Ramos (cell line): ENCODE data around the gene PARL.
"Not testable (repeated sequence)": the region's sequence is repeated elsewhere in the genome, so short reads cannot be mapped to it uniquely, and the experiment has no call there.

Experiments
- in situ Hi-C: fragments of 300-500 bp; cut with MboI; formaldehyde crosslinking; loops from one replicate; pipeline ENCODE4 v1.14.3; 2022; ENCODE audit warnings: low sequenced_read_pairs; ENCODE audit not compliant: unreplicated experiment

PARL gene

GRCh38 chr3:183800243-183800863 lies 84.3 kb downstream of the PARL start:
- in situ Hi-C loops: no loop called here

GRCh38 chr3:183799461-183799860 lies 85.2 kb downstream of the PARL start:
- in situ Hi-C loops: no loop called here

- in situ Hi-C loops: no loop called here
These were observed 86.7 kb downstream of the PARL start for GRCh38 chr3:183797996-183798395.

- in situ Hi-C loops: no loop called here
These were observed 88.3 kb downstream of the PARL start for GRCh38 chr3:183796372-183796771.

- in situ Hi-C loops: no loop called here
These were observed 90.2 kb downstream of the PARL start for GRCh38 chr3:183794452-183794851.

GRCh38 chr3:183792976-183793375 lies 91.7 kb downstream of the PARL start:
- in situ Hi-C loops: no loop called here

- in situ Hi-C loops: no loop called here
These were observed 94.0 kb downstream of the PARL start for GRCh38 chr3:183790700-183791099.

GRCh38 chr3:183789826-183790225 lies 94.9 kb downstream of the PARL start:
- in situ Hi-C loops: no loop called here

GRCh38 chr3:183784503-183784902 lies 100.2 kb downstream of the PARL start:
- in situ Hi-C loops: not testable (repeated sequence)

- in situ Hi-C loops: no loop called here
These were observed 102.0 kb downstream of the PARL start for GRCh38 chr3:183782576-183783276.

- in situ Hi-C loops: no loop called here
These were observed 103.4 kb downstream of the PARL start for GRCh38 chr3:183781246-183781645.

- in situ Hi-C loops: no loop called here
These were observed 104.7 kb downstream of the PARL start for GRCh38 chr3:183779896-183780465.
